ENCODE data around the gene EXOC3L4.

EXOC3L4 gene

GRCh38 chr14:103133210-103134140 lies 39.0 kb downstream of the EXOC3L4 start:
- no peak for DNase-seq (ENCODE audit: low spot score)

GRCh38 chr14:103134405-103134804 lies 39.9 kb downstream of the EXOC3L4 start:
- DNase-seq (ENCODE audit: low spot score), result no peak

- DNase-seq (ENCODE audit: low spot score), result no peak
Observed at GRCh38 chr14:103134919-103135318, 40.4 kb downstream of the EXOC3L4 start.

GRCh38 chr14:103135333-103136260 lies 41.1 kb downstream of the EXOC3L4 start:
- DNase-seq (ENCODE audit: low spot score), result no peak

GRCh38 chr14:103136388-103137271 lies 42.1 kb downstream of the EXOC3L4 start:
- no peak for DNase-seq (ENCODE audit: low spot score)

GRCh38 chr14:103137689-103138300 lies 43.3 kb downstream of the EXOC3L4 start:
- no peak for DNase-seq (ENCODE audit: low spot score)

GRCh38 chr14:103138301-103139131 lies 44.0 kb downstream of the EXOC3L4 start:
- DNase-seq (ENCODE audit: low spot score), result no peak

GRCh38 chr14:103139132-103140025 lies 44.9 kb downstream of the EXOC3L4 start:
- DNase-seq (ENCODE audit: low spot score), result no peak

- DNase-seq (ENCODE audit: low spot score), result no peak
Observed at GRCh38 chr14:103140316-103141109, 46.0 kb downstream of the EXOC3L4 start.

GRCh38 chr14:103141117-103141796 lies 46.7 kb downstream of the EXOC3L4 start:
- no peak for DNase-seq (ENCODE audit: low spot score)

GRCh38 chr14:103142026-103142425 lies 47.5 kb downstream of the EXOC3L4 start:
- DNase-seq (ENCODE audit: low spot score), result no peak

- DNase-seq (ENCODE audit: low spot score), result no peak
Observed at GRCh38 chr14:103142721-103143302, 48.3 kb downstream of the EXOC3L4 start.

GRCh38 chr14:103143506-103143905 lies 49.0 kb downstream of the EXOC3L4 start:
- DNase-seq (ENCODE audit: low spot score), result no peak

GRCh38 chr14:103144085-103144484 lies 49.6 kb downstream of the EXOC3L4 start:
- no peak for DNase-seq (ENCODE audit: low spot score)

- no peak for DNase-seq (ENCODE audit: low spot score)
Observed at GRCh38 chr14:103146141-103146709, 51.7 kb downstream of the EXOC3L4 start.

- DNase-seq (ENCODE audit: low spot score), result no peak
Observed at GRCh38 chr14:103149351-103150237, 55.1 kb downstream of the EXOC3L4 start.
